Urothelium cell line (cell line): ENCODE measurements around the gene RAB25.
"Not testable (repeated sequence)": the region's sequence is repeated elsewhere in the genome, so short reads cannot be mapped to it uniquely, and the experiment has no call there.

Source experiments
- DNase-seq: peaks from one replicate; pipeline ENCODE4 v3.0.0; 2011; ENCODE audit warnings: low spot score, mixed read lengths
- FAIRE-seq: peaks from 2 replicates; lab custom pipeline; 2011; peaks lifted over from hg19 to GRCh38; lab: Jason Lieb, UNC

RAB25 gene

GRCh38 chr1:156060937-156061636, at the start of gene RAB25:
TSS of gene RAB25 (plus strand) at chr1:156061160. CDS start at chr1:156061401, 241 bp downstream.
- no peak for FAIRE-seq
- no peak for DNase-seq

- FAIRE-seq: no peak
- no peak for DNase-seq
Measured at GRCh38 chr1:156012051-156012817, 48.7 kb upstream of the RAB25 start.

- DNase-seq (no peak), FAIRE-seq (no peak)
Measured at GRCh38 chr1:156014829-156015228, 46.1 kb upstream of the RAB25 start.

- no peak for FAIRE-seq
- DNase-seq: no peak
Measured at GRCh38 chr1:156019946-156020292, 41.0 kb upstream of the RAB25 start.

- no peak for FAIRE-seq
- DNase-seq: peak; percentile 97
Measured at GRCh38 chr1:156020293-156021092, 40.5 kb upstream of the RAB25 start, which contains the start of gene SSR2. TSS of gene SSR2 (minus strand) at chr1:156020951. CDS start at chr1:156020167, 784 bp downstream.

GRCh38 chr1:156021093-156021428, 39.9 kb upstream of the RAB25 start:
- DNase-seq (no peak), FAIRE-seq (no peak)

GRCh38 chr1:156021954-156022353, 39.0 kb upstream of the RAB25 start:
- DNase-seq: no peak
- no peak for FAIRE-seq

GRCh38 chr1:156024801-156025200, 36.2 kb upstream of the RAB25 start:
- DNase-seq (no peak), FAIRE-seq (no peak)

- DNase-seq (no peak), FAIRE-seq (no peak)
Measured at GRCh38 chr1:156025876-156026275, 35.1 kb upstream of the RAB25 start.

- no peak for FAIRE-seq
- DNase-seq: no peak
Measured at GRCh38 chr1:156026588-156026987, 34.4 kb upstream of the RAB25 start.

GRCh38 chr1:156033011-156033410, 27.9 kb upstream of the RAB25 start:
- FAIRE-seq (no peak), DNase-seq (no peak)

- FAIRE-seq, DNase-seq: not testable (repeated sequence)
Measured at GRCh38 chr1:156034991-156035390, 26.0 kb upstream of the RAB25 start.

- FAIRE-seq (no peak), DNase-seq (no peak)
Measured at GRCh38 chr1:156042828-156043227, 18.1 kb upstream of the RAB25 start.

GRCh38 chr1:156045076-156045475, 15.9 kb upstream of the RAB25 start:
- no peak for FAIRE-seq
- no peak for DNase-seq

GRCh38 chr1:156048663-156049258, 12.2 kb upstream of the RAB25 start:
- no peak for FAIRE-seq
- DNase-seq: no peak

GRCh38 chr1:156050376-156050775, 10.6 kb upstream of the RAB25 start:
- no peak for FAIRE-seq
- DNase-seq: no peak

GRCh38 chr1:156051011-156051725, 9.8 kb upstream of the RAB25 start:
- FAIRE-seq (no peak), DNase-seq (no peak)

GRCh38 chr1:156052862-156053767, 7.8 kb upstream of the RAB25 start:
- DNase-seq (peak; percentile 73), FAIRE-seq (no peak)

- FAIRE-seq: no peak
- peak; percentile 94 for DNase-seq
Measured at GRCh38 chr1:156053768-156054499, 7.0 kb upstream of the RAB25 start, which contains the start of gene UBQLN4. TSS of gene UBQLN4 (minus strand) at chr1:156053798. CDS start at chr1:156053701, 97 bp downstream.
